Gastrocnemius medialis (tissue), 4 donors: Measurements from ENCODE around the gene SBSN.

Source experiments
- CTCF ChIP-seq, 5 experiments: fragments of 450-650 bp in 3 of 5; fragments of 200-600 bp in 2 of 5; sonication (generic) in 2 of 5; IDR thresholded peaks in 4 of 5; conservative IDR thresholded peaks in 1 of 5; 1 replicate in 4 of 5; 2 replicates in 1 of 5; pipeline ENCODE4 v1.5.1; 2016 to 2019; ENCODE audit warnings: antibody characterized with exemption in 5 of 5, mild to moderate bottlenecking in 3 of 5, moderate library complexity in 3 of 5
- POLR2A ChIP-seq, 2 donors: fragments of 450-650 bp; IDR thresholded peaks; one replicate each; pipeline ENCODE4 v1.6.1; 2017; ENCODE audit warnings: antibody characterized with exemption in 2 of 2, mild to moderate bottlenecking in 2 of 2, moderate library complexity in 2 of 2

- TF ChIP-seq CTCF (IDR thresholded peaks at IDR 0.05 in 4 of 5, conservative IDR thresholded peaks at IDR 0.05 in 1 of 5) (no peak), POLR2A (IDR thresholded peaks at IDR 0.05) (no peak)
These were observed 6.9 kb downstream of the SBSN start for GRCh38 chr19:35521124-35521743.
